K562 (cell line): Measurements from ENCODE around the gene ZBTB48. TPM values are rescaled to one million over a fixed set of nuclear protein-coding genes. Genes with fewer than 3 reads are reported as not detected.

Source experiments
- CCAR2 ChIP-seq: fragments of 200-400 bp; formaldehyde crosslinking; IDR thresholded peaks from 2 replicates; pipeline ENCODE4 v1.6.1; 2017; ENCODE audit warnings: mild to moderate bottlenecking, low read depth, low read length
- MXI1 ChIP-seq: IDR thresholded peaks from 2 replicates; pipeline ENCODE4 v1.6.1; 2011; ENCODE audit warnings: low read depth, mild to moderate bottlenecking, improper control_type of control experiment, low read length
- SMARCC2 ChIP-seq: fragments of 450-650 bp; IDR thresholded peaks from 2 replicates; pipeline ENCODE4 v1.6.1; 2017; ENCODE audit warnings: antibody characterized with exemption, moderate library complexity, mild to moderate bottlenecking, low read depth
- TRIM28 ChIP-seq: fragments of 450-650 bp; IDR thresholded peaks from 2 replicates; pipeline ENCODE4 v1.6.1; 2017
- U2AF1 ChIP-seq: fragments of 200-400 bp; formaldehyde crosslinking; optimal IDR thresholded peaks from 2 replicates; pipeline ENCODE3; 2017; ENCODE audit warnings: mild to moderate bottlenecking, low read depth, low read length, moderate library complexity
- polyA plus RNA-seq, 8 experiments: library from polyadenylated mRNA; depleted of rRNA in 4 of 8; stranded (reverse) in 5 of 8; unstranded in 3 of 8; fragments of >200 nt; fragmentation: Nextera tagmentation in 2 of 8; fragmentation: Illumina TruSeq in 1 of 8; extraction: Ambion mirVana in 2 of 8; extraction: Trizol in 1 of 8; gene quantifications; 2 replicates each; pipeline versions ENCODE4 v1.2.1 to v1.2.3, GENCODE V29; 2011 to 2014; ENCODE audit warnings: inconsistent platforms in 1 of 8, missing spikeins in 1 of 8
- total RNA-seq, 7 experiments: library from RNA; depleted of rRNA in 6 of 7; stranded (reverse); fragments of >200 nt in 6 of 7; fragmentation: Illumina TruSeq in 2 of 7; extraction: Trizol in 2 of 7; gene quantifications; 2 replicates each; pipeline versions ENCODE4 v1.2.1 to v1.2.3, GENCODE V29; 2011 to 2021; ENCODE audit warnings: low replicate concordance in 1 of 7
- TF ChIP-seq, protein P1 (sequence below): fragments of 200-600 bp; sonication (generic); IDR thresholded peaks from one replicate; pipeline ENCODE4 v1.6.1; 2012; ENCODE audit warnings: mild to moderate bottlenecking, low read depth, low read length, inconsistent platforms
- TF ChIP-seq, protein P2 (sequence below): fragments of 250-450 bp; sonication (Bioruptor Pico); IDR thresholded peaks from 2 replicates; pipeline ENCODE4 v1.5.0; 2020; ENCODE audit warnings: mild to moderate bottlenecking, borderline replicate concordance
- TF ChIP-seq, protein P3 (sequence below): sonication (generic); formaldehyde crosslinking; IDR thresholded peaks from 2 replicates; pipeline ENCODE4 v1.8.0; 2023; ENCODE audit warnings: missing genetic modification reagents, mild to moderate bottlenecking, borderline replicate concordance

The ZBTB48 gene
- total and polyA plus RNA-seq, 9 of the 15 experiments (the other 6 are each of a cell fraction or from before 2014, with no cell fraction given) = 1.9 to 66.9 (median 29.5) TPM

DNA sequence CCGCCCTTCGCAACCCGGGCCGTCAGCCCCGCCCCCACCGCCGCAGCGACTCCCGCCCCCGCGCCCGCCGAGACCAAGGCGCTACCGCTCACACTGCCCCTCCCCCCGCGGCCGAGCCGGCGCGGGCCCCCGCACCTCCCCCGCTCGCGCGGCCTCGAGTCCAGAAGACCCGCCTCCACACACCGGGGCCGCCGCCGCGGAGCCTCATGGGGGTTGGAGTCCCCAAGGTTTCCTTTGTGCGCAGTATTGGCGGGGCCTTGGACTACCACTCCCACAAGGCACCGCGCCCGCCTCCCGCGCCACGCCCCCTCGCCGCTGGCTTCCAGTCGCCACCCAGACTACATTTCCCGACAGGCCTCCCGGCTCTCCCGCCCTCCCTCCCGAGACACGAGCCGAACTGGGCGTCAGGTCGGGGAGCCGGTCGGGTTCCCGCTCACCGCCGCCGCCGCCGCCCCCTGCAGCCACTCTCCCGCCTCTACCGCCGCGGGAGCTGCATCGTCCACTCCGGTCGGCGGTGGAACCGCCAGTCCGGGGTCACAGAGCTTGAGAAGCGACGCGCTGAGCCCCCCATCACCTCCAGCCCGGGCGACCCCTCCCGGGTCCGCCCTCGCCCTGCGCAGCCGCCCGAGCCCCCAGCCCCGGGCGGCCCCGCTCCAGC lies 33.7 kb downstream of the ZBTB48 start, which contains the start of gene PHF13 (continued):
- TF ChIP-seq, protein P1, sequence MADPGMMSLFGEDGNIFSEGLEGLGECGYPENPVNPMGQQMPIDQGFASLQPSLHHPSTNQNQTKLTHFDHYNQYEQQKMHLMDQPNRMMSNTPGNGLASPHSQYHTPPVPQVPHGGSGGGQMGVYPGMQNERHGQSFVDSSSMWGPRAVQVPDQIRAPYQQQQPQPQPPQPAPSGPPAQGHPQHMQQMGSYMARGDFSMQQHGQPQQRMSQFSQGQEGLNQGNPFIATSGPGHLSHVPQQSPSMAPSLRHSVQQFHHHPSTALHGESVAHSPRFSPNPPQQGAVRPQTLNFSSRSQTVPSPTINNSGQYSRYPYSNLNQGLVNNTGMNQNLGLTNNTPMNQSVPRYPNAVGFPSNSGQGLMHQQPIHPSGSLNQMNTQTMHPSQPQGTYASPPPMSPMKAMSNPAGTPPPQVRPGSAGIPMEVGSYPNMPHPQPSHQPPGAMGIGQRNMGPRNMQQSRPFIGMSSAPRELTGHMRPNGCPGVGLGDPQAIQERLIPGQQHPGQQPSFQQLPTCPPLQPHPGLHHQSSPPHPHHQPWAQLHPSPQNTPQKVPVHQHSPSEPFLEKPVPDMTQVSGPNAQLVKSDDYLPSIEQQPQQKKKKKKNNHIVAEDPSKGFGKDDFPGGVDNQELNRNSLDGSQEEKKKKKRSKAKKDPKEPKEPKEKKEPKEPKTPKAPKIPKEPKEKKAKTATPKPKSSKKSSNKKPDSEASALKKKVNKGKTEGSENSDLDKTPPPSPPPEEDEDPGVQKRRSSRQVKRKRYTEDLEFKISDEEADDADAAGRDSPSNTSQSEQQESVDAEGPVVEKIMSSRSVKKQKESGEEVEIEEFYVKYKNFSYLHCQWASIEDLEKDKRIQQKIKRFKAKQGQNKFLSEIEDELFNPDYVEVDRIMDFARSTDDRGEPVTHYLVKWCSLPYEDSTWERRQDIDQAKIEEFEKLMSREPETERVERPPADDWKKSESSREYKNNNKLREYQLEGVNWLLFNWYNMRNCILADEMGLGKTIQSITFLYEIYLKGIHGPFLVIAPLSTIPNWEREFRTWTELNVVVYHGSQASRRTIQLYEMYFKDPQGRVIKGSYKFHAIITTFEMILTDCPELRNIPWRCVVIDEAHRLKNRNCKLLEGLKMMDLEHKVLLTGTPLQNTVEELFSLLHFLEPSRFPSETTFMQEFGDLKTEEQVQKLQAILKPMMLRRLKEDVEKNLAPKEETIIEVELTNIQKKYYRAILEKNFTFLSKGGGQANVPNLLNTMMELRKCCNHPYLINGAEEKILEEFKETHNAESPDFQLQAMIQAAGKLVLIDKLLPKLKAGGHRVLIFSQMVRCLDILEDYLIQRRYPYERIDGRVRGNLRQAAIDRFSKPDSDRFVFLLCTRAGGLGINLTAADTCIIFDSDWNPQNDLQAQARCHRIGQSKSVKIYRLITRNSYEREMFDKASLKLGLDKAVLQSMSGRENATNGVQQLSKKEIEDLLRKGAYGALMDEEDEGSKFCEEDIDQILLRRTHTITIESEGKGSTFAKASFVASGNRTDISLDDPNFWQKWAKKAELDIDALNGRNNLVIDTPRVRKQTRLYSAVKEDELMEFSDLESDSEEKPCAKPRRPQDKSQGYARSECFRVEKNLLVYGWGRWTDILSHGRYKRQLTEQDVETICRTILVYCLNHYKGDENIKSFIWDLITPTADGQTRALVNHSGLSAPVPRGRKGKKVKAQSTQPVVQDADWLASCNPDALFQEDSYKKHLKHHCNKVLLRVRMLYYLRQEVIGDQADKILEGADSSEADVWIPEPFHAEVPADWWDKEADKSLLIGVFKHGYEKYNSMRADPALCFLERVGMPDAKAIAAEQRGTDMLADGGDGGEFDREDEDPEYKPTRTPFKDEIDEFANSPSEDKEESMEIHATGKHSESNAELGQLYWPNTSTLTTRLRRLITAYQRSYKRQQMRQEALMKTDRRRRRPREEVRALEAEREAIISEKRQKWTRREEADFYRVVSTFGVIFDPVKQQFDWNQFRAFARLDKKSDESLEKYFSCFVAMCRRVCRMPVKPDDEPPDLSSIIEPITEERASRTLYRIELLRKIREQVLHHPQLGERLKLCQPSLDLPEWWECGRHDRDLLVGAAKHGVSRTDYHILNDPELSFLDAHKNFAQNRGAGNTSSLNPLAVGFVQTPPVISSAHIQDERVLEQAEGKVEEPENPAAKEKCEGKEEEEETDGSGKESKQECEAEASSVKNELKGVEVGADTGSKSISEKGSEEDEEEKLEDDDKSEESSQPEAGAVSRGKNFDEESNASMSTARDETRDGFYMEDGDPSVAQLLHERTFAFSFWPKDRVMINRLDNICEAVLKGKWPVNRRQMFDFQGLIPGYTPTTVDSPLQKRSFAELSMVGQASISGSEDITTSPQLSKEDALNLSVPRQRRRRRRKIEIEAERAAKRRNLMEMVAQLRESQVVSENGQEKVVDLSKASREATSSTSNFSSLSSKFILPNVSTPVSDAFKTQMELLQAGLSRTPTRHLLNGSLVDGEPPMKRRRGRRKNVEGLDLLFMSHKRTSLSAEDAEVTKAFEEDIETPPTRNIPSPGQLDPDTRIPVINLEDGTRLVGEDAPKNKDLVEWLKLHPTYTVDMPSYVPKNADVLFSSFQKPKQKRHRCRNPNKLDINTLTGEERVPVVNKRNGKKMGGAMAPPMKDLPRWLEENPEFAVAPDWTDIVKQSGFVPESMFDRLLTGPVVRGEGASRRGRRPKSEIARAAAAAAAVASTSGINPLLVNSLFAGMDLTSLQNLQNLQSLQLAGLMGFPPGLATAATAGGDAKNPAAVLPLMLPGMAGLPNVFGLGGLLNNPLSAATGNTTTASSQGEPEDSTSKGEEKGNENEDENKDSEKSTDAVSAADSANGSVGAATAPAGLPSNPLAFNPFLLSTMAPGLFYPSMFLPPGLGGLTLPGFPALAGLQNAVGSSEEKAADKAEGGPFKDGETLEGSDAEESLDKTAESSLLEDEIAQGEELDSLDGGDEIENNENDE = no peak
- TF ChIP-seq SMARCC2 (no peak), U2AF1 (peak; percentile 37), CCAR2 (no peak), TRIM28 (no peak), MXI1 (peak; percentile 38; the same call in 1 of the 2 replicates)
- TF ChIP-seq, protein P2, sequence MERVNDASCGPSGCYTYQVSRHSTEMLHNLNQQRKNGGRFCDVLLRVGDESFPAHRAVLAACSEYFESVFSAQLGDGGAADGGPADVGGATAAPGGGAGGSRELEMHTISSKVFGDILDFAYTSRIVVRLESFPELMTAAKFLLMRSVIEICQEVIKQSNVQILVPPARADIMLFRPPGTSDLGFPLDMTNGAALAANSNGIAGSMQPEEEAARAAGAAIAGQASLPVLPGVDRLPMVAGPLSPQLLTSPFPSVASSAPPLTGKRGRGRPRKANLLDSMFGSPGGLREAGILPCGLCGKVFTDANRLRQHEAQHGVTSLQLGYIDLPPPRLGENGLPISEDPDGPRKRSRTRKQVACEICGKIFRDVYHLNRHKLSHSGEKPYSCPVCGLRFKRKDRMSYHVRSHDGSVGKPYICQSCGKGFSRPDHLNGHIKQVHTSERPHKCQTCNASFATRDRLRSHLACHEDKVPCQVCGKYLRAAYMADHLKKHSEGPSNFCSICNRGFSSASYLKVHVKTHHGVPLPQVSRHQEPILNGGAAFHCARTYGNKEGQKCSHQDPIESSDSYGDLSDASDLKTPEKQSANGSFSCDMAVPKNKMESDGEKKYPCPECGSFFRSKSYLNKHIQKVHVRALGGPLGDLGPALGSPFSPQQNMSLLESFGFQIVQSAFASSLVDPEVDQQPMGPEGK (CRISPR knock-in tag) = no peak
- TF ChIP-seq, protein P3, sequence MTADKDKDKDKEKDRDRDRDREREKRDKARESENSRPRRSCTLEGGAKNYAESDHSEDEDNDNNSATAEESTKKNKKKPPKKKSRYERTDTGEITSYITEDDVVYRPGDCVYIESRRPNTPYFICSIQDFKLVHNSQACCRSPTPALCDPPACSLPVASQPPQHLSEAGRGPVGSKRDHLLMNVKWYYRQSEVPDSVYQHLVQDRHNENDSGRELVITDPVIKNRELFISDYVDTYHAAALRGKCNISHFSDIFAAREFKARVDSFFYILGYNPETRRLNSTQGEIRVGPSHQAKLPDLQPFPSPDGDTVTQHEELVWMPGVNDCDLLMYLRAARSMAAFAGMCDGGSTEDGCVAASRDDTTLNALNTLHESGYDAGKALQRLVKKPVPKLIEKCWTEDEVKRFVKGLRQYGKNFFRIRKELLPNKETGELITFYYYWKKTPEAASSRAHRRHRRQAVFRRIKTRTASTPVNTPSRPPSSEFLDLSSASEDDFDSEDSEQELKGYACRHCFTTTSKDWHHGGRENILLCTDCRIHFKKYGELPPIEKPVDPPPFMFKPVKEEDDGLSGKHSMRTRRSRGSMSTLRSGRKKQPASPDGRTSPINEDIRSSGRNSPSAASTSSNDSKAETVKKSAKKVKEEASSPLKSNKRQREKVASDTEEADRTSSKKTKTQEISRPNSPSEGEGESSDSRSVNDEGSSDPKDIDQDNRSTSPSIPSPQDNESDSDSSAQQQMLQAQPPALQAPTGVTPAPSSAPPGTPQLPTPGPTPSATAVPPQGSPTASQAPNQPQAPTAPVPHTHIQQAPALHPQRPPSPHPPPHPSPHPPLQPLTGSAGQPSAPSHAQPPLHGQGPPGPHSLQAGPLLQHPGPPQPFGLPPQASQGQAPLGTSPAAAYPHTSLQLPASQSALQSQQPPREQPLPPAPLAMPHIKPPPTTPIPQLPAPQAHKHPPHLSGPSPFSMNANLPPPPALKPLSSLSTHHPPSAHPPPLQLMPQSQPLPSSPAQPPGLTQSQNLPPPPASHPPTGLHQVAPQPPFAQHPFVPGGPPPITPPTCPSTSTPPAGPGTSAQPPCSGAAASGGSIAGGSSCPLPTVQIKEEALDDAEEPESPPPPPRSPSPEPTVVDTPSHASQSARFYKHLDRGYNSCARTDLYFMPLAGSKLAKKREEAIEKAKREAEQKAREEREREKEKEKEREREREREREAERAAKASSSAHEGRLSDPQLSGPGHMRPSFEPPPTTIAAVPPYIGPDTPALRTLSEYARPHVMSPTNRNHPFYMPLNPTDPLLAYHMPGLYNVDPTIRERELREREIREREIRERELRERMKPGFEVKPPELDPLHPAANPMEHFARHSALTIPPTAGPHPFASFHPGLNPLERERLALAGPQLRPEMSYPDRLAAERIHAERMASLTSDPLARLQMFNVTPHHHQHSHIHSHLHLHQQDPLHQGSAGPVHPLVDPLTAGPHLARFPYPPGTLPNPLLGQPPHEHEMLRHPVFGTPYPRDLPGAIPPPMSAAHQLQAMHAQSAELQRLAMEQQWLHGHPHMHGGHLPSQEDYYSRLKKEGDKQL (CRISPR knock-in tag) = no peak
